Stimulated activated CD4-positive, alpha-beta T cell treated with anti-CD3 and anti-CD28 coated beads, Interleukin-1b, Interleukin-23, amount 100 ng/mL, for 24 hours (primary cell): Measurements from ENCODE around the gene ZDHHC13.

ENCODE experiments used
- DNase-seq, 4 experiments: peaks; one replicate each; pipeline ENCODE4 v3.0.0-alpha.2; 2020; ENCODE audit warnings: low read depth in 4 of 4, low spot score in 1 of 4

The ZDHHC13 gene

GRCh38 chr11:19164881-19165280 is 47.9 kb downstream of the ZDHHC13 start:
- no peak for DNase-seq

DNA sequence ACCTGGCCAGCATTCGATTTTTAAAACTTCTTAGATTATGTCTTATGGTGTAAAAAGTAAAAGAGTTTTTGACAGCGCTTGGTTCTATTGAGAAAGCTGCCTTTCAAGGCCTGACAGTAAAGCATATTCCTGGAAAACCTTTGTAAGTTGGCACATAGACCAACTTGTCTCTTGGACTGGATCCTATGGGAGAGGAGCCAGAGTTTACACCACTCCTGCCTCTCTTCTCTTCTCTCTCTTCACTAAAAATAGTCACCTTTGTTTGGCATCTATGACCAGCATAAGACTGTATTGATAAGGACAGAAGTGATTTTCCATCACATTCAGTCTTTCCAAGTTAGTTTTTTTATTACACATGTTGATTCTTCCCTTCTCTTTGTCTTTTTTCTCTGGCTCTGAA is 51.1 kb downstream of the ZDHHC13 start:
- no peak for DNase-seq

DNA sequence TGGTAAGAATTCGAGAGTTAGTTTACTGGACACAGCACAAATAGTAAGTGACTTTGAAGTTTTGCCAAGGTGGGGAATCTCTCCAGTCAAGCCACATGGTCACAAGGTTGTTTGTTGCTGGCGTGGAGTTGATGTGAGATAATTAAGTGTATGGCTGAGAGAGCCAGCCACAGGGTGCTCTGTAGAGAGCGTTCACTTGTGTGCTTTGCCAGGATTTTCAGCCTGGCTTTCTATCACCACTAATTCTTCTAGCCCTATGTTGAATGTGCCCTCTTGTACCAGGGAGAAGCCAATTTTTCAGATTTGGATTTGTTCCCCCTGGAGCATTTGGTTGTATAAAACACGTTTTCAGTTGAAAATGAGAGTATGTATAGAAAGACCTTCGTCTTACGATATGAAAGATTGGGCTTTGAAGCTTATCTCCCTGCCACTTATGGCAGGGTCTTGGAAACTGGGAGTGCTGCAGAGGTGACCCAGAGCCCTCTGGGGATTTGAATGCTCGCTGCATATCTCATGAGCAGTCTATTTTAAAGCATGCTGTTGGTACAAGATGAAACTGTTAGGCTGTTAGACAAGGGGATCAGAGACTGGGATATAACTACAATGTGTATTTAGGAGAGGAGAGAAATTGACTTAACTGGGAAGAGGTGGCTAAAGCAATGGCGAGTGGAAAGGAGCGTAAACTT is 56.2 kb downstream of the ZDHHC13 start:
- DNase-seq = no peak

DNA sequence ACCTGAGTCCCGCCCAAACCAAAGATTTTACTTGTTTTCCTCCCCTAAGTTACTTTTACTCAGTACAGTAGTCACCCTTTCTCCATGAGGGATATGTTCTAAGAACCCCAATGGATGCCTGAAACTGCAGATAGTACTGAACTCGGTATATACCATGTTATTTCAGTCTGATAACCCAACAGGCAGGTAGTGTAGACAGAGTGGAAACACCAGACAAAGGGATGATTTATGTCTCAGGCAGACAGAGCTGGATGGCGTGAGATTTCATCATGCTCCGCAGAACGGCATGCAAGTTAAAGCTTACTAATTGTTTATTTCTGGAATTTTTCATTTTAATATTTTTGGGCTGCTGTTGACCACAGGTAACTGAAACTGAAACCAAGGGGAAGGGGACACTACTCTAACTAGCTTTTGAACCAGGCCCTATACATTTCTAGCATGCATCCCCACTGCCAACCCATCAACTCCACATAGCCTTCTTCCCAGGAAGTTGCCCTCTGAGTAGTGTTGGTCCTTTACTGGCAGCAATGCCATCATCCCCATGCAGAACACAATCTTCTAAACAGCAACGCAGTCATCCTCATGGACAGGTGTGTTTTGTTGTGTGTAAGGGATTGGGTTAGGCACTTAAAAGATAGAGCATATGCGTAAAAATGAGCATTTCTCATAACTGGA is 57.1 kb downstream of the ZDHHC13 start:
- no peak for DNase-seq

DNA sequence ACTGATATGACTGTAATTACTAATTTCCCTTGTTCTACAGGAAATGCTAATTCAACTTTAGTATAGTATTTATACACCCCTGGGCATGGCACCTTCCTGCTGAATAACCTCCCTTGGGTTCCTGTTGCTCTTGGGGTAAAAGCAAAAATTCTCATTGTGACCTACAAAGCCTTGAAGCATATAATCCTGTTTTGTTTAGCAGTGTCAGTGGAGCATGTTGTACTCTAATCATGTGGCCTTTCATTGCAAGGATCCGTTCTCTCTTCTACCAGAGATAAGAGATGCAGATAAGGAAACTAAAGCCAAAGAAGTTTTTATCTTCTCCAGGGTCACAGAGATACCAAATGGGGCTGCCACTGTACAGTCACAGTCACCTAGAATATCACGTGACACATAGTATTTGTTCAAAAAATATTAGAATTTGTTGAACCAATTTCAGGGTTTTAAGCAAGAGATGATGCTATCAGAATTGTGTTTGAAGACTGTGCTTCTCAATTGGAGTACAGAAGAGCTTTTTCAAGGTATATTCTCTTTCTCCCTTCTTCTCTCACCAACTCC is 59.7 kb downstream of the ZDHHC13 start:
- DNase-seq = no peak

DNA sequence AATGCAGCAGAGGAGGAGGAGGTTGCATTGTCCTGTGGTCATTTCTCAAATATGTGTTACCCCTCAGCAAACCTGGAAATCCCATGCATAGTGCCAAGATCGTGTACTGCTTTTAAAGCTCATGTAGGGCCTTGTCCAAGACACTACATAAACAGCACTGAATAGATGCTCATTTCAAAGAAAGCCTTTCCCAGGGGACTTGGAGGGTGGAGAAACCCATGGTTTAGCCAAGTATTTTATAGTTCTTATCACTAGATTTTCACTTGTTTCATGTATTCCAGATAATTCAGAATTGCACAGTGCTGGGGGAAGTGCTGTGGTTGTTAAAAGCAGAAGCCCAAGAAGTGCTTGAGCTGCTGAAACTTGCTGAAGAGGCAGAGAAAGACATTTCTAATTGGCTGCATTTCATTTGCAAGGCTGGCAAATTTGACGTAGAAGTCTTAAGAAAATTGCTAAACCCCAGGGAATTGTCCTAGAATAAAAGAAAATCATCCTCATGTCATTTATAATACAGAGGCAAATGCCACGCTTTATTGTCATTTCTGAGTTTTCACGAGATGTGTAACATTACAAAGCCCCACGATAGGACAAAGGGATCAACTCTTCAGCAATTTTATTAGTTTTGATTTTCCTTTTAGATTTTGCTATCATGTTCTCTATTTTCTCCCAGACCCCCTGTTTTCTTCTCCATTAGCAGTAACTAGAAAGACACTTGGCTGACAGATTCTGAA is 64.7 kb downstream of the ZDHHC13 start:
- DNase-seq = no peak

- no peak for DNase-seq
Measured at GRCh38 chr11:19183646-19184045, 66.7 kb downstream of the ZDHHC13 start.

DNA sequence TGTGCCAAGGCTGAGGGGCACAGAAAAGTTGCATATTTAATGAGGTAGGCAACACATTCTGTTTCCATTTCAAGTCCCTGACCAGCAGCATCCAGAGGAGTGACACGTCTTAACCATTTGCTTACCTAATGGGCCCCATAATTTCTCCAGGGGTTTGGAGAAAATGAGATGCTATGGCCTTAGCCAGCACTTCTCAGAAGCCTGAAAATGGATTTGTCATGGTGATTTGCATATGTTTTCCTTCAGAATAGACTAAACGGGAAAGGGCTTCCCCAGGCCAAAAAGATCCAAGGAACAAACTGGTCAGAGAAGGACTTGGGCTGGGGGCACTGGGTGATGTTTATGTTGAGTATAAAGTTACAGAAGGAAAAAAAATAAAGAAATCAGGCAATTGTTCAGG is 68.1 kb downstream of the ZDHHC13 start:
- DNase-seq = no peak

DNA sequence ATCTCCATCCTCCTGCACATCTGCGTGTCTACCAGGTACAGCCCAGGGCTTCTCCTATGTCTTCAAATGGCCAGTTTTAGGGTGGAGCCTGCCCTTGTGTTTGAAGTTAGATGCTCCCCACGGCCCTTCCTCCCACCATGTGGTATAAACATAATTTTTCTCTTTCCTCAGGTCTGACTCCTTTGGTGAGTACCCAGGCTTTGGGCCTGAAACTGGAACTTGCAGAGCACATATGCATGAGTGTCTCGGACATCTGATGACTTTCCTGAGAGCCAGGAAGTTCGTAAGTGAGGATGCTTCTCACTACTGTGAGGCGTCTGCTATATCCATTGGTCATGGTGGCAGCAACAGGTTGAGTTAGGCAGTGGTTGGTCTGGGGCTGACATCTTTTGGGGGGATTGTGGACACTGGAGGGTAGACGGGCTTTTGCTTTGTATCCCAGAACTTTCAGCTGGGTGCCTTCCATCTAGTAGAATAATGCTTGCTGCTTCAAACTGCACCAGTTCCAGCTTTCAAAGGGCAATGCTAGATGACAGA is 68.6 kb downstream of the ZDHHC13 start:
- no peak for DNase-seq

DNA sequence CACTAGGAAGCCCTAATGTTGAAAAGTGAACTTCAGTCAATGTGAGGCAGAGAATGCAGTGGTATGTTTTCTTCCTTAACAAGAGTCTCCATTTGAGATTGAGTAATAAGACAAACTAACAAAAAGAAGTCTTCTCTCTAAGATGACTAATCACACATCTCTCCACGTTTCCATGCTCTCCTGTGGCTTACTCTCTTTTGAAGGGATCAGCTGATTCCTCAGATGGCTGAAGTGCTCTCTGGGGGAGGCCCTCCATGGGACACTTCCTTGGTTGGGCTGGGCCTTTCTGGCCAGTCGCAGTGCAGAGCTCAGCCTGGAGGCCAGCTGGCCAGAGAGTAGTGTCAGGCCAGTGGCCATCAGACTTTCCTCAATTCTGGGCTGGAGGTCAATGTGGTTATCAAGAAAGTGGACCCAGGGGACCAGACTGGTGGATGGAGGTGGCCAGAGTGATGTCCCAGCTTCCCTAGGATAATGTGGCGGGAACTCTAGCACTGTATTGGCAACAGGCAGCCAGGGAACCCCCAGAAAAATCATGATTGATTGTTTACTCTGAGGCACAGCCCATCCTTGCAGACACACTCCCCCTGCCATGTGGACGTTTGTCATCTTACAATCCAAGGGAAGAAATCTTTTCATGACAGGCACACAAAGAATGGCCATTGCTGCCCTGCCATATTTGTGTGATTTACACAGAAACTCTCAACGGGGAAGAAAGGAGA is 70.3 kb downstream of the ZDHHC13 start:
- no peak for DNase-seq

DNA sequence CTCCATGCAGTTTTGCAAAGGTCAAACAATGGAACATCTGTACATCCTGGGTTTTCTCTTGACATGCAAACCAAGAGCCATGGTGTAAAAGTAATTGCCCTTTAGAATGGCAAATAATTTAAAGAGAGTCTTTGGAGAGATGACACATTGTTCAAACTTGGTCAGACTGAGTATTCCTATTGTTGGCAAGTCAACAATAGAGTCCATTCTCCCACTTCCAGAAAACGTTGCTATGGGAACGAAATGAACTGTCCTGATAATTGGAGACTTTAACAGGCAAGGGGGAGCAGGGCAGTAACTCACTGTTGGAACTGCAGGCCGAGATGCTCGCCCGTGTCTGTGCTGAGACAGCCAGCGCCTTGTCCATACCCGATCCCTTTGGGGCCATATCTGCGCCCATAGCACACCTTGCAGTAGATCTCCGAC is 70.9 kb downstream of the ZDHHC13 start:
- DNase-seq = no peak

DNA sequence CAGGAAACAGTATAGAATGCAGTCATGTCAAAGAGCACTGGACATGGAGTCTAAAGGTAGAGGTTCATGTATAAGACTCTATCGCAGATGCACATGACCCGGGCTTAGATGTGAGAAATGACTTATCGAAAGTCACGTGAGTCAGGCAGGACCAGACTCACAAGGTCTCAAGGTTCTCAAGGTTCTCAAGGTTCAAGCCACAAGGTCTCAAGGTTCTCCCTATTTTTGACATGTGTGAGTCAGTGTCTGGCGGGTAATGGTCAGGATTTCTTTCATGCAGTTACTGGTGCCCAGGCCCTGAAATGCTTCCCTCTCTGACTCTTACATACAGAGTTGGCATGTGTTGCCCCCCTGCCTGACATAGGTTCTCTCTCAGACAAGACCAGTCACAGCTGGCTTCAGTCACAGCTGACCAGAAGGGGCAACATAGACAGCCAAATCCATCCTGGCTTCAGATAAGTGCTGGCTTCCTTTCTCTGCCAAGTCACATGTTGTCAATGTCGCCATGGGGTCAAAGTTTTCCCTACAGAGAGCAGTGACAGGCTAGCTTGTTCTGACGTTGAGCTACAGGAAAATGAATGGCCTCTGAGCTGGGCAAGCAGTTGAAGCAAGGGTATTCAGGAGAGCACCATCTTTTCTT is 74.7 kb downstream of the ZDHHC13 start:
- no peak for DNase-seq

DNA sequence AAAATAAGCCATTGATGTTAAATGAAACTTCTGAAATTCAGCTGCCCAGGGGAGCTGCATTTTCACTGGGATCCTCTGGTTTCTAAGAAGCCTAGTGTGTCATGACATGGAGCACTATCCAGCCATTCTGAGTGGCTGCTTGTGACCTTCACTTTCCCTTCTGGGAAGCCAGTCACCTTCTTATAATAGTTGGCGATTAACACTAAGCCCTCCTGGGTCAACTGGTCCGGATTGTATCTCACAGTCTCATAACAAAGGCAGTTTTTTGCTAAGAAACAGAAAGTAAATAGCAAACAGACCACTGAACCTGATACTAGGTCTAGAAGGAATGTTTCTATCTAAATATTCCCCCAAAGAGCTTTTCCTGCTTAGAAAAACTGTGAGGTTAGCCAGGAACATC is 76.9 kb downstream of the ZDHHC13 start:
- DNase-seq = no peak

- no peak for DNase-seq
Measured at GRCh38 chr11:19194620-19195308, 77.8 kb downstream of the ZDHHC13 start.

DNA sequence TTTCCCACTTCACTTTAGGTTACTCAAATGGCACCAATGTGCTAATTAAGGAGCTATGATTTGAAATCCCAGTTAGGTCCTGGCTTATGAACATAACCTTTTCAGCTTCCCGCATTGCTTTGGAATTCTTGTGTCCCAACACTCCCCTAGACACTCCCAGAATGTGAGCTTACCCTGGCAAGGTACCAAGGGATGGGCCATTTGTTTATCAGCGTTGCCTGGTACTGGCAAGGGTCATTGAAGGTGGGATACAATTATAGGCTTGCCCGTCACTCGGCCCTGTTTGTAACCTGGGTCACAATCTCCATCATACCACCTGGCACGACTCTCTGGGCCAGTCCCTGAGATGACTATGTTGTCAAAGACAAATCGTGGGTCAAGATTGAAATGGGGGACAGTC is 79.5 kb downstream of the ZDHHC13 start:
- DNase-seq = no peak

DNA sequence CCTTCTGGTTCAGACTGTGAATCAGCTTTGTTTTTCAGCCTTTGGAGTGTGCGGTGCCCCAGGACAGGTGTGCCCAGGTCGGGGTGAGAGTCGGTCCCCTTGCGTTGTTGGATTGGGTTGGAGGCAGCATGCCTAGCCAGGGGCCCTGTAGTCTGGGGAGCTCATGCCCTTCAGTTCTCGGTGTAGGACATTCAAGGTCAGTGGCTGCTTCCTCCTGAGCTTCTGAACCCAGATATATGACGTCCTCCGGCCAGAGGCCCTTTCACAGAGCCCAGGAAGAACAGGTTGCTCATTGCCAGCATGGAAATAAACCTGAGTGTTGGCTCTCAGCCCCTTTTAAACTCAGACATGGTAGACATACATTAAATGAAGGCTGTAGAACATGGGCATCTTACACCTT is 82.1 kb downstream of the ZDHHC13 start:
- DNase-seq = no peak

DNA sequence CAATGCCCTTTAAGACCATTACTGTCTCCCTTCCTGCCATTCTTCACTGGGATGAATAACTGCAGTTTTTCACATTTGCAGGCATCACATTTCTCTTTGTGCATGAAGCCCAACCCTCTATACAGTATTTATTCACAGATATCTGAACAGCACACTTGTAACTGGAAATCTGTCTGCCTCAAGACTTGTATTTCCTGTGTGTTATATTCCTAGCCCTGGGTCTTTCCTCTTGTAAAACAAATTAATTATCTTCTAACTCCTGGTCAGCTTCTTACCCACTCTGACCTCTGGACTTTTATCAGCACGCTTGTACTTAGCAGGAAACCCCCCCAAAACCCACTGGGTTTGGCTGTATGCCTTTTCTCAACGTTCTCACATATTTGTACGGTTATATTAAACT is 82.8 kb downstream of the ZDHHC13 start:
- no peak for DNase-seq

GRCh38 chr11:19200410-19201201 is 83.6 kb downstream of the ZDHHC13 start:
- DNase-seq = no peak
